HG02588 (cell line): Measurements from ENCODE around the gene KCNQ1.

Source experiments
- ATAC-seq: cut with Tn5 transposase; IDR thresholded peaks from one replicate; pipeline ENCODE4 v1.9.1; 2021; ENCODE audit warnings: mild to moderate bottlenecking, moderate library complexity; ENCODE audit not compliant: unreplicated experiment

KCNQ1 gene

GRCh38 chr11:2752204-2752770, 307.5 kb downstream of the KCNQ1 start:
- ATAC-seq: no peak

DNA sequence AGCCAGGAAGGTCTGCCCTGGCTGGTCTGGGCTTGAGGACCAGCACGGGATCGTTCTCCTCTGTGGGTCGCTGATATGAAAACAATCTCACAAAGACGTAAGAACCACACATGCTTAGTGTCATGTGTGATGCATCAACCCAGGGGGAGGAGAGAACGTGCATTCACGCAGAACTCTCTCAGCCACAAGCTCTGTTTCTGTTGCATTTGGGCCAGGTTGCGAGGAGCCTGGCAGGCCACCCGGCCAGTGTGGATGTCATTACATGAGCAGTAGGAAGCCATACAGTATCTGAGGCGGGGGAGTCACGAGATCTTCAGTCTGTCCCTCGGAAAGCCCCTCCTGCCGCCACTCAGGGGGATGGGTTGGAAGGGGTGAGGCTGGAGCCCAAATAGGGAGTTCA, 308.1 kb downstream of the KCNQ1 start:
- no peak for ATAC-seq

DNA sequence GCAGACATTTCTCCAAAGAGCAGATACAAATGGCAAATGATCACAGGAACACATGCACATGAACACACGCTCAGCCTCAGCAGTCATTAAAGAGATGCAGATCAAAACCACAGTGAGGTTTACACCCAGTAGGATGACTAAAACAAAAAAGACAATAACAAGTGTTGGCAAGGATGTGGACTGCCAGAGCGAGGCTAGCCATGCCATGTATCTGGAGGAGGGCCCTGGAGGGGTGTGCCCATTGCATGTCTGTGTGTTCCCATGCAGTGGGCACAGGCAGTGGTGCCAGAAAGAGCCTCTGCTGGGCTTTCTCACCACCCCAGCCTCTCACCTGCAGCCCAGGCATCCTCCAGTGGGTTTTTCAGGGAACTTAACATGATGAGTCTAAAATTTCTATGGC, 309.2 kb downstream of the KCNQ1 start:
- ATAC-seq: no peak

GRCh38 chr11:2755071-2755470, 310.3 kb downstream of the KCNQ1 start:
- ATAC-seq: no peak

GRCh38 chr11:2758751-2759150, 313.9 kb downstream of the KCNQ1 start:
- ATAC-seq: no peak

DNA sequence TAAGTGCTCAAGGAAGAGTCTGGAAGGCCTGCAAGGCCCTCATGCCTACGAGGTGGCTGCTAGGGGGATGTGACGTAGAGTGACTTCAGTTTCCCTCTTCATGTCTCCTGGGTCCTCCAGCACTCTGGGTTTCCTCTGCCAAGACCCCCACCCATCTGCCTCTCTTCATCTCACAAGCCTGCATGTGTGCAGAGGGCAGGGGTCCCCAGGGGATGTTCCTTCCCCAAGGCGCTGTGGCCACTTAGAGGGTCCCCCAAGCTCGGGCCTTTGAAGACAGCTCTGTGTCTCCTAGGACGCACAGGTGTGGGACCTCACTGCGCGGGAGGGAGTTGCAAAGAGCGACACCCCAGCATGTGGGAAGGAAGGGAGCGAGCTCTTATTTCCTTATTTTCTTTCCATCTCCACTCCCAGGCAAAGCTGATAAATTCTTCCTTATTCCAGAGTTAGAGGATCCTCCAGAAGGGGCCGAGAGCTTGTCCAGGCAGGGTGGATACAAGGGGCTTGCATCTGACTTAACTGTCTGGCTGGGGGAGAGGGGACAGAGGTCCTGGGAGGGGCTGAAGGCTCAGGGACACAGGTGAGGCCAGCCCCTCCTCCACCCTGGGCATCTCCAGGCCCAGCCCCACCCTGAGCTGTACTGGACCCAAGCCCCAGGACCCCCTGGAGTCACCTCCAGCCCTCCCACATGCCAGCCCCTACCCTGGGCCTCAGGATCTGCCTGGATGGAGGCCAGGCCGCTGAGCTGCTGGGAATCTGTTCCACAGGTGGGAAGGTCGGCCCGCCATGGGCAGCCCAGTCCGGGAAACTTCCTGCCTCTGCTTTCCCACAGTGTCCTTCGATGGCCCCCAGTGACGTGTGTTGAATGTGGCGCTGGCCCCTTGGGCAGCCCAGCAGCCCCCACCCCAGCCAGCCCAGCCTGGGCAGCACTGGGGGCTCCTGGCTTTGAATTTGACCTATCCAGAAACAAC, 314.7 kb downstream of the KCNQ1 start:
- ATAC-seq: no peak

- ATAC-seq: no peak
These were observed 315.5 kb downstream of the KCNQ1 start for GRCh38 chr11:2760196-2760871.

DNA sequence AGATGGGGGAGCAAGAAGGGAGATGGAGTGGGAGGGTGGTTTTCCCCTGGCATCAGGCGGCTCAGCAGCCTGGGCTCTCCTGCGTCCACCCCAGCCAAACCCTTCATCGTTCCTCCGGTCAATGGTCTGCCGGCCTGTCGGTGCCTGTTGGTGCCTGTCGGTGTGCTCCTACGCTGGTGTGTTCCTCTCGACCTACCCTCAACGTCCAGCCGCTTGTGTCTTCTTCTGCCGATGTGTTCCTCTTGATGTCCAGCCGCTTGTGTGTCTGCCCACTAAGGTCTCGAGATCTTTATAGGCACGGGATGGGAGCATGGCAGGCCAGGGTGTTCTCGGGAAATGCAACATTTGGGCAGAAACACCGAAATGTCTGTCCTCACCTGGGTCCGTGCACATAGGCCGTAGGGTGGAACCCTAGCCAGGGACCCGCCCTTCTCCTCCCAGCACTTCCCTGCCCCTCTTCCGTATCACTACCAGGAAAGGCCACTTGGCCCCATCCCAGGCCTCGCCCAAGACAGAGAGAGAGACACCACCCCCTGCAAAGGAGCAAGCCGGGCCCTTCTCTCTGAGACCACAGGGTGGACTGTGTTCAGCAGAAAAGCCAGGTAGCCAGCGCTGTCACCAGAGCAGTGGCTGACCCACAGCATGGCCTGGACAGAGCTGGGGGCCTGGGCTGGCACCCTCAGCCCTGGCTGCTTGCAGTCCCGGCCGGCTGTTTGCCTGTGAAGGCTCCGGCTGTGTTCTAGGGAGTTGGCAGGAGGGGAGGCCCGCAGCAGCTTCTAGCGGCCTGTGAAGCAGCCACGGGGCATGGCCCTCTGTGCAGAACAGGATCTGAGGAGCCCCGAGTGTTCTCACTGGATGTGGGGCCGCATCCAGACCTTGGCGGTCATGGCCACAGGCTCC, 316.6 kb downstream of the KCNQ1 start:
- ATAC-seq: no peak

DNA sequence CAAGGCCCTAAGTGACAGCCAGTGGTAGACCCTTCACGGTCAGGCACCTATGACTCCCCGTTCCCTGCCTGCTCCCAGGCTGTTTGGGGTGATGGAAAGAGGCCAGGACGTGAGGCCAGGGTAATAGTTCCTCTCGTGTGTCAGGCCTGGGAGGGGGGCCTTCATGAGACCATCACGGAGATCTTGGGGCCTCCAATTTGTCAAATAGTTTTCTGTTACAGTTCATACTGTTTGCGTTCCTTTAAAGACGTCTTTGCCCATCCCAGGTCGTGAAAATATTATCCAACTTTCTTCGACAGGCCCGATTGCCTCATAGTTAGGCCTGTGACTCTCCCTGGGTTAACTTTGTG, 317.2 kb downstream of the KCNQ1 start:
- no peak for ATAC-seq

DNA sequence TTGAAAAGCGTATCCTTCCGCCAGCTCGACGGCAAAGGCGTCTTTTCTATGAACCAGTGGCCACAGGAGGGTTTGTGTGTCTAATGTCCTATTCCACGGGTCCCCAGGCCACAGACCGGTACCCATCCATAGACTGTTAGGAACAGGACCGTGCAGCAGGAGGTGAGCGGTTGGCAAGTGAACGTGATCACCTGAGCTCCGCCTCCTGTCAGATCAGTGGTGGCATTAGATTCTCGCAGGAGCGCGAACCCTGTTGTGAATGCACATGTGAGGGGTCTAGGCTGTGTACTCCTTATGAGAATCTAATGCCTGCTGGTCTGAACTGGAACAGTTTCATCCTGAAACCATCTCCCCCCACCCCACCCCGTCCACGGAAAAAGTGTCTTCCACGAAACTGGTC, 317.6 kb downstream of the KCNQ1 start:
- ATAC-seq: no peak

DNA sequence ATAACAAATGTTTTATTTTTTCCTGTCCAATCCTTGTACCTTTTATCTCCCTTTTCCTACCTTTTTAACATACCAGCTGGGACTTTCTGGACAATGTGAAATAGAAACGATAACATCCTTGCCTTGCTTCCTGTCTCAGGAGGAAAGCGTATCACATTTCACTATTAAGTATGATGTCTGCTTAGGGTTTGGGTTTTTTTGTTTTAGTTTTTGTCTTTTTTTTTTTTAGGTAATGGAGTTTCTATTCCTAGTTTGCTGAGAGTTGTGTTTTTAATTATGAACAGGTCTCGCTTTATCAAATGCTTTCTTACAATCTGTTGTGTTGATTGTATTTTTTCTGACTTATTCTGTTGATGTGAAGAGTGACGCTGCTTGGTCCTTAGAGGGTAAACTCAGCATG, 319.2 kb downstream of the KCNQ1 start:
- no peak for ATAC-seq

- no peak for ATAC-seq
These were observed 320.7 kb downstream of the KCNQ1 start for GRCh38 chr11:2765491-2765890.

- no peak for ATAC-seq
These were observed 321.4 kb downstream of the KCNQ1 start for GRCh38 chr11:2766166-2766565.

- ATAC-seq: no peak
These were observed 322.3 kb downstream of the KCNQ1 start for GRCh38 chr11:2767071-2767470.

- no peak for ATAC-seq
These were observed 323.0 kb downstream of the KCNQ1 start for GRCh38 chr11:2767801-2768200.

GRCh38 chr11:2768471-2769408, 323.9 kb downstream of the KCNQ1 start:
- no peak for ATAC-seq

DNA sequence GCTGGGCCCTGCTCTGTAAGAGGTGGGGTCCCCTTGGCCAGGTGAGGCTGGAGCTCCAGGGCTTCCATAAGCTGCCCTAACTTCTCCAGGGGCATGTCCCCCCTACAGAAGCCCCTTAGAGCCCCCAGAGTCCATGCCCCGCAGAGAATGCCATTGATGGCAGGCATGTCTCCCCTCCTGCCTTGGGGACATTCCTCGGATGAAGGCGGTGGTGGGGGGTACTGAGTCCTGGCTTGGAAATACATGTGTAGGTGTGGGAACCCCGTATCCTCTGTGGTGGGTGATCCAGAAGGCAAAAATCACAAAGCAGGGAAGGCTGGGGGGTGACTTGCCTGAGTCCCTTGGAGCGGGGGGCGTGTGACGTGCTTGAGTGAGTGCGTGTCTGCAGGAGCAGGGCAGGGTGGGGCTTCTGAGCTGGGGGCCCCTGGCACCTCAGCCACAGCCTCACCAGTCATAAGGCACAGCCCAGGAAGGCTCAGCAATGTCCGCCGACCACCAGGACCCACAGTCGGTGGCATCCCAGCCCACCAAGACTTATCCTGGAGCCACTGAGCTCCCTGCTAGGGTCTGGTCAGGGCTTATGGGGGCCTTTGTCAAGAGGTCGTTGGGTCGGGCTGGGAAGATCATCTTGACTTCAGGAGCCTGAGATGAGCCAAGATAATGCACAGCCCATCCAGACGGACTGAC, 324.7 kb downstream of the KCNQ1 start:
- no peak for ATAC-seq

DNA sequence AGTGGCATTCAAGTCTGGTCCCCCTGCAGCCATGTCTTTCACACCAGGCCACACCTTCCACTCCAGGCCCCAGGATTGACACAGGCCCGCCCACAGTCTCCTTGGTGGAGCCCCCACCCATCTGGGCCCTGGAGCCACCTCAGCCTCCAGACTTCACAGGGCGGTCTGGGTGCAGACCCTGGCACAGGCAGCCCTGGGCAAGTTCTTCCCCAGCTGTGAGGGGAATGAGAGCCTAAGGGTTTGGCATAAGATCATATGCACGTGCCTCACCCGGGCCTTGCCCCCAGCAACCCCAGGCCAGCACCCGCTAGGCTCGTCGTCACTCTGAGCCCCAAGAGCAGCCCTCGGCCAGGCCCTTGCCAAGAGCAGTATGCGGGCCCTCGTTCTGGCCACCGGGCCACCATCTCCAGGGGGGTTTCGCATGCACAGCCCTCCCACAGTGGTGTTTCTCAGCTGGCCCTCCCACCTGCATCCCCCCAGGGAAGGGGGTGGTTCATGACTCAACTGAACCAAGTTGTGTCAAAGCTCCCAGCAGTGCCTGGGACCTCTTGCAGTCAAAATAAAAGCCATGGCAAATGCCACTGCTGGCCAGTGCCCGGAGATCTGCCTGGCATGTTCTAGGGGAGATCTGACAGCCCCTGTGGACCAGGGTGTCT, 325.4 kb downstream of the KCNQ1 start:
- no peak for ATAC-seq
